Measurements from ENCODE around the gene VAMP4.

VAMP4 gene

DNA sequence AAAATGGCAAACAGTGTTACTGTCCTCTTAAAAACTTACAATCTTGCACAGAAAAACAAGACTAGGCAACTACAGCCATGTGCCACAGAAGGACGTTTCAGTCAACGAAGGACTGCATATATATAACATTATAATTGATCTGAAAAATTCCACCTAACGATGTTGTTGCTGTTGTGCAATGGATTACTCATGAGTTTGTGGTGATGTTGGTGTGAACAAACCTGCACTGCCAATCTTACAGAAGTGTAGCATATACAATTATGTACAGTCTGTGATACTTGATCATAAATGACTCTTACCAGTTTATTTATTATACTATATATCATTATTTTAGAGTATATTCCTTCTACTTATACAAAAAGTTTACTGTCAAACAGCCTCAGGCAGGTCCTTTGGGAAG lies 6.8 kb upstream of the VAMP4 start:
- Histone ChIP-seq H3K27ac (ENCODE audit: low read length) (no peak overlapping the region), H3K4me3 (ENCODE audit: low read length) (no peak overlapping the region), H3K4me1 (ENCODE audit: control insufficient read depth, low read depth, low read length) (peaks cover 2% of the 10 kb centered on the region), H3K27me3 (ENCODE audit: control insufficient read depth, insufficient read depth, low read length) (no peaks in the 10 kb centered on the region), H3K36me3 (ENCODE audit: control insufficient read depth, low read depth, low read length) (no peaks in the 10 kb centered on the region), H3K9me3 (ENCODE audit: control insufficient read depth, low read depth, low read length) (no peaks in the 10 kb centered on the region), H3K9ac (ENCODE audit: low read length) (no peak overlapping the region)

DNA sequence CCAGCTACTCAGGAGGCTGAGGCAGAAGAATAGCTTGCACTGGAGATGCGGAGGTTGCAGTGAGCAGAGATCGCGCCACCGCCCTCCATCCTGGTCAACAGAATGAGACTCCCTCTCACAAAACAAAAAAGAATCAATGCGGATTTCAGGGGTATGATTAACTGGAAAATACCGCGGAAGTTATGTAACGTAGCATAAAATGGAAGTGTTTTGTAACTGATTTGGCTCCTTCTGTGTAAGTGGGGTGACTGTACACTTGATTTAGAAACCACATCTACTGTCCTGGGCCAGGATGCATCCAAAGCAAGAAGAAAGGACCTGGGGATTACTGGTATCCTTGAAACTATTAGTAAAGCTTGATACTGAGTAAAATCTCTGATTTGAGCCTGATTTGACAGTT lies 3.1 kb upstream of the VAMP4 start:
- no peaks in the 10 kb centered on the region for H3K27me3 ChIP-seq (ENCODE audit: control insufficient read depth, insufficient read depth, low read length)

DNA sequence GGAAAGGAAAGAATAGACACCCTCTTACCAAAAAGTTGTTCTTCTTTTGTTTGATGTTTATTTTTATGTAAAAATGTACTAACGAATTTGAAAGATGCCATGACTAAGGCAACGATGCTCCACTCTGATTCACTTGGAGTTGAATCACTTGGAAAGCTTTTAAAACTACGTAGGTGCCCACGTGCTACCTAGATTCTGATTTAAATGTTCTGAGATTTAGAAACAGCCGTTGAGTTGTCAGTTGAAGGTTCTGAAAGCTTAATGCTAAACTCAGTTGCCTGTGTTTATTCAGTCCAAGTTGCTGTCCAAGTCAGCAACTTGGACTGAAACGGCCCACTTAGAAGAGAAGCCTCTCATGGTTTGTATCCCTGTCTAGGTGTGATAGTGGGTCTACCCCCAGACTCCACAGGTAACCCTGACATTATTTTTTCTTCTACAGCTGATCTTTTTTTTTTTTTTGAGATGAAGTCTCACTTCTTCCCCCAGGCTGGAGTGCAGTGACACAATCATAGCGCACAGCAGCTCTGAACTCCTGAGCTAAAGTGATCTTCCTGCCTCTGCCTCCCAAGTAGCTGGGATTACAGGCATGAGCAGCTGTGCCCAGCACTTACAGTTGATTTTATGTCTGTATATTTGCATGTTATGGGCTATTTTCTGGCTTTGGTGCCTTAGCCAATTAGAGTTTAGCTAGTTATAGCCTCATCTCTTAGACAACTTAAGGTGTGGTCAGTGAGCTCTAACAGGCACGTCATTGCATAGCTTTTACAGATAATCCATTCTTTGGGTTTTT lies 1.4 kb upstream of the VAMP4 start:
- peak overlapping the region; percentile 83 for H3K4me3 ChIP-seq (ENCODE audit: low read length)
- H3K27ac ChIP-seq (ENCODE audit: low read length) = no peak overlapping the region
- H3K36me3 ChIP-seq (ENCODE audit: control insufficient read depth, low read depth, low read length) = no peaks in the 10 kb centered on the region
- no peaks in the 10 kb centered on the region for H3K9me3 ChIP-seq (ENCODE audit: control insufficient read depth, low read depth, low read length)
- H3K9ac ChIP-seq (ENCODE audit: low read length) = peak overlapping the region; percentile 81
- H3K4me1 ChIP-seq (ENCODE audit: control insufficient read depth, low read depth, low read length) = peaks cover 15% of the 10 kb centered on the region
- H3K27me3 ChIP-seq (ENCODE audit: control insufficient read depth, insufficient read depth, low read length) = no peaks in the 10 kb centered on the region

More for the DNA sequence above, 3.1 kb upstream of the VAMP4 start:
- Histone ChIP-seq H3K9me3 (ENCODE audit: control insufficient read depth, low read depth, low read length) (no peaks in the 10 kb centered on the region), H3K9ac (ENCODE audit: low read length) (no peak overlapping the region), H3K4me1 (ENCODE audit: control insufficient read depth, low read depth, low read length) (peaks cover 15% of the 10 kb centered on the region), H3K4me3 (ENCODE audit: low read length) (no peak overlapping the region), H3K36me3 (ENCODE audit: control insufficient read depth, low read depth, low read length) (no peaks in the 10 kb centered on the region), H3K27ac (ENCODE audit: low read length) (no peak overlapping the region)

DNA sequence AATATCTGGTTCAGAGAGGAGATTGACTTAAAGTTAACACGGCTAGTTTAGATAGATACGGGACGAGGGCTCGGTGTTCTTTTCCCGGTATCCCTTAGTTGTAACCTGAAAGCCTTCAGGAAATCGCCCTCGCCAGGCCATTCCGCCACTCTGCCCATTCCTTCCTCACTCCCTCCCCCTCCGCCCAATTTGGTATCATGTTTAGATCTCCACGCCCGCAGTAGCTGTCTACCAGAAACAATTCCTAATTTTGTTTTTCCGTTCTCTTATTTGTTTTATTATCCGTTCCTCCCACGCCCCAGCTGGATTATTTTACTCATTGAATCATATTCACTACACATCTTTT lies 685 bp upstream of the VAMP4 start:
- Histone ChIP-seq H3K27ac (ENCODE audit: low read length) (peak overlapping the region; percentile 14), H3K4me3 (ENCODE audit: low read length) (peak overlapping the region; percentile 83), H3K4me1 (ENCODE audit: control insufficient read depth, low read depth, low read length) (peaks cover 15% of the 10 kb centered on the region), H3K27me3 (ENCODE audit: control insufficient read depth, insufficient read depth, low read length) (no peaks in the 10 kb centered on the region), H3K9ac (ENCODE audit: low read length) (peak overlapping the region; percentile 81), H3K9me3 (ENCODE audit: control insufficient read depth, low read depth, low read length) (no peaks in the 10 kb centered on the region), H3K36me3 (ENCODE audit: control insufficient read depth, low read depth, low read length) (no peaks in the 10 kb centered on the region)

DNA sequence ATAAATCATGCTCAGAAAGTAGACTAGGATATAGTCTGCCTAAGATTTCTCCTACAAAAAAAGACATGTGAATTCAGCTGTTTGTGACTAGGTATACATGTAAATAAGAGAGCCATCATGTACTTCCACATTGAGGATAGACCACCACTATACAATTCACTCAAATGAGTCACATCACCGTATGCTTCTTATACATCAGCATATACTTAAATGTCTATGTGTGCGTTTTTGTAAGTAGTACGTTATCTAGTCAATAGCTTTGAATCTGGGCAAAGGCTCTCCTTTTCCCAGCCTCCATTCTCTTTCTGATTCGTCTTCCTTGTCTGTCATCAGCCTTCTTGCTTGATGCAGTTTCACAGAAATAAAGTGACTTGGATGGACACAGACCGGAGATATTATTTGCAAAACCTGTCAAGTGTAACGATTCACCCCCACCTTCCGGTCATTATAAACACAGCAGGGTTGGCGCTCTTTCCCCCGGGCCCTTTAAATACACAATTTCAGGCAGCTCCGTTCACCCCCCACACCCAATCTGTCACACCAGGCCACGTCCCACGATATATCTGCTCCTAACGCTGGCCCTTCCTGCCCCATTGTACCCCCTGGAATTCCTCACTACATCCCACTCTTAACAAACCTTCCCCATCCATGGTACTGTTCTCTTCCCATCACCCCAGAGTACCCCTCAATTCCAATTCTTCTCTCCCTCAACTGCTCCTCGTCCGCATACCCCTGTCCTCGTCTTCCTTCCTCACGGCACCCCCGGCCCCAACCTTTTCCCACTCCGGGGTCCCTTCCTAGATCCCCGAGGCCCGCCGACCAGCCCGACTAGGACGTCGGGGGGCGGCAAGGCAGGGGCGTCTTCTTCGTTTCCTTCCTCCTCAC lies 636 bp downstream of the VAMP4 start:
- Histone ChIP-seq H3K27ac (ENCODE audit: low read length) (no peak overlapping the region), H3K36me3 (ENCODE audit: control insufficient read depth, low read depth, low read length) (no peaks in the 10 kb centered on the region), H3K4me1 (ENCODE audit: control insufficient read depth, low read depth, low read length) (peaks cover 15% of the 10 kb centered on the region), H3K9me3 (ENCODE audit: control insufficient read depth, low read depth, low read length) (no peaks in the 10 kb centered on the region), H3K9ac (ENCODE audit: low read length) (peak overlapping the region; percentile 81), H3K27me3 (ENCODE audit: control insufficient read depth, insufficient read depth, low read length) (no peaks in the 10 kb centered on the region), H3K4me3 (ENCODE audit: low read length) (peak overlapping the region; percentile 83)

DNA sequence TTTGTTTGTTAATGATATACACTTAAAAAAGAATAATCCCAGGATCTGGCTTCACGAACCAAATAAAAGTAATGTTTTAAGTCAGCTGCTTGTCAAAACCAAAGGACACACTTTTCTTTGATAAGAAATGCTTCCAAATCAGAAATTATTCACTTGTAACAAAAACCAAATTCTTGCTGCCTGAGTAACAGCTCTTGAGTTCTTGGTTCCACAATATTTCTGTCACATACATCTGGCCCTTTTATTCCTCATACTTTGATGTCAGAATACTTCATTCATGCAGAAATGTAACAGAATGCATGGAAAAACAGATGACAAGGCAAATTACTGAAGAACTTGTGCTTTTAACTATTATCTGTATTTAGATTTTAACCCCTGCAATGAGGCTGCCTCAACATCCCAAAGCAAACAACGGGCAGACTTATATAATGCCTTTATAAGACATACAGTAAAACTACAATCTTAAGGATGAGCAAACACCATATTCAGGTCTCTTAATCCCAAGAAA lies 1.5 kb downstream of the VAMP4 start:
- H3K9ac ChIP-seq (ENCODE audit: low read length) = no peak overlapping the region
- H3K4me3 ChIP-seq (ENCODE audit: low read length) = peak overlapping the region; percentile 83
- H3K27me3 ChIP-seq (ENCODE audit: control insufficient read depth, insufficient read depth, low read length) = no peaks in the 10 kb centered on the region
- H3K27ac ChIP-seq (ENCODE audit: low read length) = no peak overlapping the region
- no peaks in the 10 kb centered on the region for H3K36me3 ChIP-seq (ENCODE audit: control insufficient read depth, low read depth, low read length)
- peaks cover 15% of the 10 kb centered on the region for H3K4me1 ChIP-seq (ENCODE audit: control insufficient read depth, low read depth, low read length)
- H3K9me3 ChIP-seq (ENCODE audit: control insufficient read depth, low read depth, low read length) = no peaks in the 10 kb centered on the region

DNA sequence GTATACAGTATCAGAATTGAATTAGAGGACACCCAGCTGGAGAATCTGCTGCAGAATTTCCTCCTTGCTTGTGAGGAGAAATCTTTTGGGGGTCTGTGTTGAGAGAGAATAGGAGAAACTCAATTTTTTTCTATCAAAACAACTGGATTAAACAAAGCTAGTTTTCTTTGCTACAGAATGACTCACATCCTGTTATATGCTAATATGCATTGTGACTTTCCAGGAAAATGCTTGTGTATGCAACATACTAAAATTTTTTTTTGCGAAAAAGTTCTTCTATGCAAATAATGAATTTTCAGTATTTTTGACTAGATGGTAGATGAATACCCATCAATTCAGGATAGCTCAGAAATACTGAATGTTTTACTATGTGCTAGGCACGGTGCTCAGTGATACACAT lies 2.2 kb downstream of the VAMP4 start:
- H3K27ac ChIP-seq (ENCODE audit: low read length) = no peak overlapping the region
- H3K9me3 ChIP-seq (ENCODE audit: control insufficient read depth, low read depth, low read length) = no peaks in the 10 kb centered on the region
- H3K27me3 ChIP-seq (ENCODE audit: control insufficient read depth, insufficient read depth, low read length) = no peaks in the 10 kb centered on the region
- H3K4me3 ChIP-seq (ENCODE audit: low read length) = no peak overlapping the region
- no peak overlapping the region for H3K9ac ChIP-seq (ENCODE audit: low read length)
- no peaks in the 10 kb centered on the region for H3K36me3 ChIP-seq (ENCODE audit: control insufficient read depth, low read depth, low read length)
- peaks cover 15% of the 10 kb centered on the region for H3K4me1 ChIP-seq (ENCODE audit: control insufficient read depth, low read depth, low read length)

DNA sequence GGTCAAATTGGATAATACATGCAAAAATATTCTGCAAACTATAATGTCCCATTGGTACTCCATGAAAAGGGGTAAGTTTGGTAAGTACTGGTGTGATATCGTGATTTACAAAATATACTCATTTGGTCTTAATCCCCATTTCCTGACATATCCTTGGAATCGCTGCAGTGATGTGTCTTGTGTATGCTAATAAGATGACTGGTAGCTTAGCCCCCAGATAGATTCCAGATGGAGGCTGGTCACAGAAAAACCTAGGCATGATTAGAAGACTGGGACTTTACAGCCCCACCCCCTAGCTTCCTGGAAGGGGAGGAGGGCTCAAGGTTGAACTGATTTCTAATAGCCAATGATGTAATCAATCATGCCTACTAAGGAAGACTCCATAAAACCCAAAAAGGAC lies 3.0 kb downstream of the VAMP4 start:
- Histone ChIP-seq H3K9me3 (ENCODE audit: control insufficient read depth, low read depth, low read length) (no peaks in the 10 kb centered on the region), H3K4me3 (ENCODE audit: low read length) (no peak overlapping the region), H3K4me1 (ENCODE audit: control insufficient read depth, low read depth, low read length) (peaks cover 15% of the 10 kb centered on the region), H3K27ac (ENCODE audit: low read length) (no peak overlapping the region), H3K27me3 (ENCODE audit: control insufficient read depth, insufficient read depth, low read length) (no peaks in the 10 kb centered on the region), H3K9ac (ENCODE audit: low read length) (no peak overlapping the region), H3K36me3 (ENCODE audit: control insufficient read depth, low read depth, low read length) (no peaks in the 10 kb centered on the region)

DNA sequence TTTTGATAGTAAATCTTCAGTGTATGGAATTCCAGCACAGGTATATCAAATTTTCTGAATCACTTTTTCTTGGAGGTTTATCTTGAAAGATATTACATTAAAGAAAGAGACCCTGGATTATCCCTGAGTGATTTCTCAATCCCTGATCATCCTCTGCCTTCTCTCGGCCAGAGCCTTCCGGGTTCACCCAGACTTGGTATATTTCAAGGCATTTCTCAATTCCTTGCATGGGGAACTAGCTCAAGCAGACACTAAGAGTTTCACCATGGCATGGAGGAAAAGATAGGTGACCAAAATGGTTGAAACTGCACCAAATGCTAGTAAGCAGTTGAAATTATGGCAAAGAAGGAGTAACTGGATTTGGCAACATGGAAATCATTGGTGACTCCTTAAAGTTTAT lies 5.7 kb downstream of the VAMP4 start:
- H3K27me3 ChIP-seq (ENCODE audit: control insufficient read depth, insufficient read depth, low read length) = no peaks in the 10 kb centered on the region
- H3K27ac ChIP-seq (ENCODE audit: low read length) = no peak overlapping the region
- H3K9ac ChIP-seq (ENCODE audit: low read length) = no peak overlapping the region
- no peak overlapping the region for H3K4me3 ChIP-seq (ENCODE audit: low read length)
- no peaks in the 10 kb centered on the region for H3K36me3 ChIP-seq (ENCODE audit: control insufficient read depth, low read depth, low read length)
- peaks cover 8% of the 10 kb centered on the region for H3K4me1 ChIP-seq (ENCODE audit: control insufficient read depth, low read depth, low read length)
- no peaks in the 10 kb centered on the region for H3K9me3 ChIP-seq (ENCODE audit: control insufficient read depth, low read depth, low read length)

DNA sequence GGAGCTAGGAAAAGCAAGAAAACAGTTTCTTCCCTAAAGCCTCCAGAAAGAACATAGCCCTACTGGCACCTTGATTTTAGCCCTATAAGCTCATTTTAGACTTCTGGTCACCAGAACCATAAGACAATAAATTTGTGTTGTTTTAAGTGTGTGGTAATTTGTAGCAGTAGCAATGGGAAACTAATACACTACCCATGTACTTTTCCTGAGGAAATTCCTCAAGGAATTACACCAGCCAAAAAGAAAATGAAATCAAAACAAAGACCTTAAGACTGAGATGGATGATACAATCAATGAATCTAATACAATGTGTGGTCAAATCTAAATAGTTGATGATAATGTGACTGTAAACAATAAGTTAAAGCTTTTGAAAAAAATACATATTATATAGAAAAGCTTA lies 11.8 kb downstream of the VAMP4 start:
- no peaks in the 10 kb centered on the region for H3K4me1 ChIP-seq (ENCODE audit: control insufficient read depth, low read depth, low read length)
- H3K36me3 ChIP-seq (ENCODE audit: control insufficient read depth, low read depth, low read length) = no peaks in the 10 kb centered on the region
- H3K27ac ChIP-seq (ENCODE audit: low read length) = no peak overlapping the region
- no peaks in the 10 kb centered on the region for H3K9me3 ChIP-seq (ENCODE audit: control insufficient read depth, low read depth, low read length)
- no peaks in the 10 kb centered on the region for H3K27me3 ChIP-seq (ENCODE audit: control insufficient read depth, insufficient read depth, low read length)
- no peak overlapping the region for H3K4me3 ChIP-seq (ENCODE audit: low read length)
- H3K9ac ChIP-seq (ENCODE audit: low read length) = no peak overlapping the region

DNA sequence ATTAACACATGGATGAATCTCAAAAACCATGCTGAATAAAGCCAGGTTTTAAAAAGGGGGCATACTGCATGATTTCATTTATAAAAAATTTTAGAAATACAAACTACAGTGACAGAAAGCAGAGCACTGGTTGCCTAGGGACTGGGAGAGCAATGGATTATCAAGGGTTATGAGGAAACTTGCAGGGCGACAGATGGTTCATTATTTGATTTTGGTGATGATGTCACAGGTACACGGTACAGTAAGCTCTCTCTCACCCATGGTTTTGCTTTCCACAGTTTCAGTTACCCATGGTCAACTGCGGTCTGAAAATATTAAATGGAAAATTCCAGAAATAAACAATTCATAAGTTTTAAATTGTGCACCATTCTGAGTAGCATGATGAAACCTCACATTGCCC lies 14.1 kb downstream of the VAMP4 start:
- Histone ChIP-seq H3K4me3 (ENCODE audit: low read length) (no peak overlapping the region), H3K27ac (ENCODE audit: low read length) (no peak overlapping the region), H3K27me3 (ENCODE audit: control insufficient read depth, insufficient read depth, low read length) (no peaks in the 10 kb centered on the region), H3K9ac (ENCODE audit: low read length) (no peak overlapping the region), H3K4me1 (ENCODE audit: control insufficient read depth, low read depth, low read length) (no peaks in the 10 kb centered on the region), H3K9me3 (ENCODE audit: control insufficient read depth, low read depth, low read length) (no peaks in the 10 kb centered on the region), H3K36me3 (ENCODE audit: control insufficient read depth, low read depth, low read length) (no peaks in the 10 kb centered on the region)
